GM21529 (cell line): ENCODE measurements around the gene EVL.

Source experiments
- ATAC-seq: cut with Tn5 transposase; IDR thresholded peaks from one replicate; pipeline ENCODE4 v1.9.1; 2021; ENCODE audit not compliant: unreplicated experiment

EVL gene

DNA sequence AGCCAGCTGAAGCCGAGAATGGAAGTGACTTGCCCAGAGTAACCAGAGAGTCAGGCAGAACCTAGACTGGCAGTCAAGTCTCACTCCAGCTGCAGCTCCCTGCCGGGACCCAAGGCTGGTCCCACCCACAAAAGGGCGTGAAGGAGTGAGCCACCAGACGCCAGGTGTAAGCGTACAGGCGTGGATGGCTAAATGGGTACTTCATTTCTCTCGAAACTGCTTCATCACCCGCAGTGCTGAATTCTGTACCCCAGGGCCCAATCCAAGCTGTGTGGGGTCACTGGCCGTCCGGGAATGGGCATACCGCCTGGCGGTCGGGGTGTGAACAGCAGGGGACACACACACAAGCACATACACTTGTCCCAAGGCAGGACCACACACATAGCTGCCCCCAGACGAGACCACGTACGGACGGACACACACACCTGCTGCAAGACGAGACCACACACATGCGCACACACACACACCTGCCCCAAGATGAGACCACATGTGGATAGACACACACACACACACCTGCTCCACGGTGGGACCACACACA is 59.4 kb downstream of the EVL start:
- no peak for ATAC-seq

DNA sequence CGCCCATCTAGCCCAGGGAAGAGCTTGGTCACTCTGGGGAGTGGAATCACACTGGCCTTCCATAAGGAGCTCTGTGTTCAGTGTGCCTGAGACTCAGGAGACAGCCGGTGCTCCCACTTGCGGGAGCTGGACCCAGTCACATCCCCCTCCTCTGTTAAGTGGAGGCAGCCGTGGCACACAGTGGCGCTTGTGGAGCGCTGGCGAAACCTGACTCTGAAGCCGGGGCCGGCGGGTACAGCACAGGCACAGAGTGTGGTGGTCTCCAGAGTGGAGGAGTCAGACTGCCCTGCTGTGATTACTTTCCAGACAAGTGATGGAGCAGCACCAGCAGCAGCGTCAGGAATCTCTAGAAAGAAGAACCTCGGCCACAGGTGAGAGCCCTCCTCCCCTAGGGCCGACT is 61.2 kb downstream of the EVL start:
- no peak for ATAC-seq

GRCh38 chr14:100127853-100128455 is 62.7 kb downstream of the EVL start:
- no peak for ATAC-seq

GRCh38 chr14:100128688-100129087 is 63.5 kb downstream of the EVL start:
- ATAC-seq, result no peak

DNA sequence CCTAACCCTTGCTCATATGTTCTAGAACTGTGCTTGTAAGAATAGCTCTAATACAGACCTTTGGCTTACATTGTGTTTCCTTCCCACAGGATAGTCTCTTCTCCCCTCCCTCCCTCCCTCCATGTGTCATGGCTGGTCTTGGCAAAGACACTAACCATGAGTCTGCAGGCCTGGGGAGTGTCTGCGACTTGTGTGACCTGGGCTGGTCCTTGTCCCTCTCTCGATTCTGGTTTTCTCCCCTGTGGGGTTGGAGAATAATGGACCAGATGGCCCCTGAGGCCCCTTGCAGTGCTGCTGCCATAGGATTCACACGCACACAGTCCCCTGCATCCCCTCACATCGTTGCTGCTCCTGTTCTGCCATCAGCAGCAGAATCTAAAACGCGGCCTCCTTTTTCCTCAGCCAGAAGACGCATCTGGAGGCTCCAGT is 64.0 kb downstream of the EVL start:
- ATAC-seq, result no peak

DNA sequence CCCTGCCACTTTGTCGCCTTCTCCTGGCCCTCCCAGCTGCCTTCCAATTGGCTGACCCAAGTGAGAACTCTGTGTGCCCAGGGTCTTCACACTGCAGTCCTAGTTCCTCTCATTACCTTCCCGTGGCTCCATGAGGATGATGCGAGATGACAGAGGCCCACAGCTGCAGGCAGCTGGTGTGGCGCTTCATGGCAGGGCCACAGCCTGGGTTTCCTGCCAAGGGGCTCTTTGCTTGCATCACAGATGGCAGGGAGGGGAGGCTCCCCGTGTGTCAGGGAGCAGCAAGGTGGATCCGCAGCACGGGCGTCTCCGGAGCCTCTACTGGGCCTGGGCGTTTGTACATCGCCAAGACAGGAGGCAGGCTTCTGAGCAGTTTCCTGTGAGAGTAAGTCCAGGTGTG is 65.3 kb downstream of the EVL start:
- no peak for ATAC-seq

GRCh38 chr14:100131181-100131580 is 66.0 kb downstream of the EVL start:
- ATAC-seq, result no peak

- no peak for ATAC-seq
Observed at GRCh38 chr14:100132161-100132902, 67.1 kb downstream of the EVL start.

DNA sequence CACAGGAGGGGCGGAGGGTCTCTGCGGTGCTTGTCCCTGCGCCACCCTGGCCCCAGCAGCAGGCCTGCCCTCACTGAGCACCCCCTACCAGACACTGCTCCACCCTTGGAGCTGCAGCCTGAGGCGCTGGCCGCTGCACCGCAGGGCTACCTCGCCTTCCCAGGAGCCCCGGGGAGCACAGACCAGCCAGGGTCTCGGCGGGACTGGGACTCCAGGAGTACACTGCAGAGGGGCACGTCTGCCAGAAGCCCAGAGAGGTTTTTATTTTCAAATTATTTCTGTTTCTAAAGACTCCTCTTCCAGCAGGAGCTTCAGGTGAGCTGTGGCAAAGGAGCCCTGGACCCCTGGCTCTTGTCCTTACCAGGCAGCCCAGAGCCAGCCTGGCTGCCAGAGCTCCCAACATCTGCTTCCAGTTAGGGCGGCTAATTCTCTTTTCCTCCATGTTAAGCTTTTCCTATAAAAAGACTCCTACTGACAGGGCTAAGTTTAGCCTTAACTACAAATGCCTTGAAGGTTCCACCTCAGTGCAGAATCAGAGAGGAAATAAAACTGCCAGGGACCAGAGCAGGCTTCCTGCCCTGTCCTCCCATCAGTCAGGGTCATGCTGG is 67.8 kb downstream of the EVL start:
- ATAC-seq, result no peak

DNA sequence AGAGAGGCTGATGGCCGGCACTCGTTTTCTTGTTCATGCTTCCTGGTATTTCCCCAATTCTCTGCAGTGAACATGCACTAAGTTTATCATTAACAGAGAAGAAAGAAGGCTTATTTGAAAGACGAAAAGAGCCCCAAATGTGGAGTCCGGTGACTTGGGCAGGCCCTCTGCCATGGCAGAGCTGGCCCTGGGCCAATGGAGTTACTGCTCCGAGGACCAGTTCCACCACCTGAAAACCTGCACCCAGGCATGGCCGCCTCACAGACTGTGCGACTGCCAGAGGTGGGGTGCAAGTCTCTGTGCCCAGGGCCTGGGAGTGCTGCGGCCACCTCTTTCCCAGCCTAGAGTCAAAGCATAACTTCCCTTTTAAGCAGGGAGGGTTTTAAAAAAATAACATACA is 69.4 kb downstream of the EVL start:
- no peak for ATAC-seq

- ATAC-seq, result no peak
Observed at GRCh38 chr14:100135073-100135472, 69.9 kb downstream of the EVL start.

GRCh38 chr14:100135784-100136183 is 70.6 kb downstream of the EVL start:
- ATAC-seq, result no peak

DNA sequence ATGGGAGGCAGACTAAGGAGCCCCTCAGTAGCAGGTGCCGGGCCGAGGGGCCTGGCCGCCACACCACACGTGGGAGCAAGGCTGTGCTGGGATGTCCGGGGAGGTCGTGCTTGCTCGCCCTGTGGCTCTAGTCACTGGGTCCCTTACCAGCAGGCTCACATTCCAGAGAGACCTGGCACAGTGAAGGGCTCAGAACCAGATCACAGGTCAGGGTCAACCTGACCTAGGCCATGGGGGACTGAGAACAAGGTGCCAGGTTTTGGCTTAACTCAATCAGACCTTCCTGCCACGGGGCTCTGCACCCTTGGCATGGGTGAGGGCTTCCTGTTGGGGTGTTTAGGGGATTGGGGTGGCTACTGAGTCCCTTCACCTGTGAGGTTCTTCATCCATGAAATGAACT is 72.0 kb downstream of the EVL start:
- ATAC-seq, result no peak

DNA sequence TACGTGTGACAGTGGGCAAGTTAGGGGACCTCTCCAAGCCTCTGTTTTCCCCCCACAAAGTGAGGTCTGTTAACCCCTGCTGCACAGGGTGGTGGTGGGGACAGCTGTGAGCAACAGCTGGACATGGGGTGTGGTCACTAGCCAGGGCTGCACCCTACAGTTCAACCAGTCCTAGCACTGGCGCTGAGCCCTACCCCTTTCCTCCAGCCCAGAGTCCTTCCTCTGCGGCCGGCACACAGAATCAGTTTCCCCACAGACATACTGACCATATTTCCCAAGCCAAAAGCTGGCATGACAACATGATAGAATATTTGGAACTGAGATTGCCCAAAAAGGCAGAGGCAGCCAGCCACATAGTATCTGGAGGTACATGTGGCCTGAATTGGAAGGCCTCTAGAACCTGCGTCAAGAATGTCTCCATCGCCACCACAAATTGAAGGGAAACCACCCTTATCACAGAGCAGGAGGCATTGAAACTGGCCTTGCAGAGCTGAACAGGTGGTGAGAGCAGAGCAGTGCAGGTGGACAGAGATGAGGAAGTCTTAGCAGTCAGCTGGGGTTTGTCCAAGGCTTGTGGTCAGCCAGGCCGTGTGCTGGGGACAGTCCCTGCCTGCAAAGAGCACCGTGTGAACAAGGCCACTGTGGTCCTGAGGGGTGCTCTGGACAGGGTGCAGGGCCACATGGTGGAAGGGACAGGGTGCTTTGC is 73.0 kb downstream of the EVL start:
- ATAC-seq, result peak; percentile 53

DNA sequence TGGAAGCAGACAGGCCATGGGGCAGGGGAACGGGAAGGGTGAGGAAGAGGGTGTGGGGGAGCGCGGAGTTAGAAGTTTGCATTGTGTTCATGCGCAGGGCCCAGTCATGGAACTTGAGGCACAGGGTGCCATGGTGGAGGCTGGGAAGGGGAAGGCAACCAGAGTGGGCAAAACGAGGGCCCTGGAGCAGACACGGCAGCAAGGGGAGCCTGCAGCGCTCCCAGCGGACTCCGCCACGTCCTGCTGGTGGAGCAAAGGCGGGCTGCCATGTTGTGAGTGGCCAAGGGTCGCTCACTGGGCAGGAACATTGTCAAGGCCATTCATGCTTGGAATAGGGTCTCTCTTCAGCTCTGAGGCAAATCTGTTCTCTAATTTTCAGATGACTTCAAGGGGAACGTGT is 73.7 kb downstream of the EVL start:
- no peak for ATAC-seq

- ATAC-seq, result no peak
Observed at GRCh38 chr14:100140452-100141078, 75.3 kb downstream of the EVL start.

DNA sequence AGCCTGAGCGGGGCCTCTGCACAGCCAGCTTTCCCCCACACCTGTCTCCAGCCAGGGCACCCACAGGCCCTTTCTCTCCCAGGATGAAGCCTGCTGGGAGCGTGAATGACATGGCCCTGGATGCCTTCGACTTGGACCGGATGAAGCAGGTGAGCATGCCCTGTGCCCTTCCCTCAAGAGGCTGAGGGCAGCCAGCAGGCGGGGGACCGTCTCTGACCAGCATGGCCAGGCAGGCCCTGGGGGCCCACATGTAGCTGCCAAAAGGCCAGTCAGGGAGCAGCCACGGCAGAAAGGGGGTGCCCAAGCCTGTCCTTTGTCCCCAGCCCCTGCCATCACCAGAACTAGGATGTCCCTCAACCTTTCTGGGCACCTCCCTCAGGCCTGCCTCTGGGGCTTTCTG is 75.9 kb downstream of the EVL start:
- ATAC-seq, result no peak

DNA sequence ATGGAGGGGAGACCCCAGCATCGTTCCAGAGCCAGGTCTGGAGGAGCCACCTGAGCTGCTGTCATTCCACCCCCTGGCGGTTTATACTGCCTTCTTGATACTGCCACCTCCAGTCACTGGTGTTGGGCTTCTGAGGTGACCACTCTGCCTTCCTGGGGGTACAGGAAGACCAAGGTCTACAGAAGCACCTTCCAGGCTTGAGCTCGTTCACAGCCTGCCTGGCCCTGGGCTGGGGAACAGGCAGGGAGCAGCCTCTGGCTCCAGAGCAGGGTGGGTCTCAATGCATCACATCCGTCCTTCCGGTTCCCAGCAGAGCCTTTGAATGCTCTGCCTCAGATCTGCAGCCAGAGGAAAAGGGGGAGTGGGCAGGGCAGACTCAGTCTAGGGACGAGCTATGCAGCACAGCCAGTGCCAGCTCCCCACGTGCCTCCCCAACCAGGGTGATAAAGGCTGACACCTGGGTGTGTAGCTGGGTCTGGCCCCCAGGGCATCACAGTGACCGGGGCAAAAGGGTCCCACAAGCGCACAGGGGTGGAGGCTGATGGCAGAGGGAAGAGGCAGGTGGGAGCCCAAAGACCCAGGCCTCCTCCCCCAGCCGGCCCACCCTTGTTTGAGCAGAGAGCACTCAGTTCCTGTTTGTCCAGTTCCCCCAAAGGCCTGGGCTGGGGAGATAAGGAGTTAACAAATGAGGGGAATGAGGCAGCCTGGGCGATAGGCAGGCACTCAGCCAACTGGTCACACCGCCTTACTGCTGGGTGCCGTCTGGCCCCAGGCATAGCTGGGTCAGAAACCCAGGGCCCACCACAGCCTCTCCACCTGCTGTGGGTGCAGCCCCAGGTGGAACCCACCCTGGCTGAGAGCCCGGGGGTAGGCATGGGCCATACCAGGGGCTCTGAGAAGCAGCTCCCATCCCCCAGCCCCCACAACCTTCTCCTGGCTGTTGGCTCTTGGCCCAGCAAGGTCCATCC is 77.1 kb downstream of the EVL start:
- ATAC-seq, result no peak

DNA sequence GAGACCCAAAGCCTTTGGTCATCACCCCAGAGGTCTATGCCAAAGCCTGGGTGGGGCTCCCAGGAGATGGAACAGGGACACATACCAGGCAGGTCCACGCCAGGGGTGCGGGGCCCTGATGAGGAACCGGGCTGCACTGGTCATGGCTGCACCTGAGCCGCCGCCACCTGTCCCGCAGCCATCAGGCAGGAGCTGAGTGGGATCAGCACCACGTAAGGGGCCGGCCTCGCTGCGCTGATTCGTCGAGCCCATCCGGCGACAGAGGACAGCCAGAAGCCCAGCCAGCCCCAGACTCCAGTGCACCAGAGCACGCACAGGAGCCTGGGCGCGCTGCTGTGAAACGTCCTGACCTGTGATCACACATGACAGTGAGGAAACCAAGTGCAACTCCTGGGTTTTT is 78.3 kb downstream of the EVL start:
- no peak for ATAC-seq

GRCh38 chr14:100143934-100144333 is 78.7 kb downstream of the EVL start:
- no peak for ATAC-seq
